H9 (cell line): ENCODE measurements around the gene C10orf143. TPM values are rescaled to one million over a fixed set of nuclear protein-coding genes. Genes with fewer than 3 reads are reported as not detected.

ENCODE experiments used
- DNase-seq: peaks from one replicate; pipeline ENCODE4 v3.0.0-alpha.2; 2017
- H2AFZ ChIP-seq: one replicate; pipeline ENCODE4 v1.6.1; 2013; ENCODE audit warnings: mild to moderate bottlenecking, low read length, control low read depth, moderate library complexity
- H2AK5ac ChIP-seq: 2 replicates; pipeline ENCODE4 v1.6.1; 2013; ENCODE audit warnings: low read length, control low read depth, mixed read lengths; ENCODE audit not compliant: insufficient read length
- H2BK120ac ChIP-seq: one replicate; pipeline ENCODE4 v1.6.1; 2013; ENCODE audit warnings: low read depth, mild to moderate bottlenecking, low read length, control low read depth, inconsistent platforms; ENCODE audit not compliant: poor library complexity, severe bottlenecking
- H2BK12ac ChIP-seq: 2 replicates; pipeline ENCODE4 v1.6.1; 2013; ENCODE audit warnings: low read length, control low read depth, mixed read lengths, low read depth; ENCODE audit not compliant: insufficient read length
- H2BK15ac ChIP-seq: 2 replicates; pipeline ENCODE4 v1.6.1; 2013; ENCODE audit warnings: low read depth, low read length, control low read depth
- H2BK20ac ChIP-seq: one replicate; pipeline ENCODE4 v1.6.1; 2013; ENCODE audit warnings: low read depth, mild to moderate bottlenecking, low read length, control low read depth, inconsistent platforms; ENCODE audit not compliant: poor library complexity, severe bottlenecking
- H2BK5ac ChIP-seq: 2 replicates; pipeline ENCODE4 v1.6.1; 2013; ENCODE audit warnings: low read length, control low read depth, mixed read lengths; ENCODE audit not compliant: insufficient read length
- H3K14ac ChIP-seq: 2 replicates; pipeline ENCODE4 v1.6.1; 2013; ENCODE audit warnings: low read length, control low read depth; ENCODE audit not compliant: insufficient read depth
- H3K18ac ChIP-seq: 2 replicates; pipeline ENCODE4 v1.6.1; 2013; ENCODE audit warnings: low read depth, mild to moderate bottlenecking, mixed read lengths, low read length, control low read depth; ENCODE audit not compliant: insufficient read length
- H3K23ac ChIP-seq: 2 replicates; pipeline ENCODE4 v1.6.1; 2013; ENCODE audit warnings: low read length, control low read depth, mixed read lengths, low read depth; ENCODE audit not compliant: insufficient read length
- H3K23me2 ChIP-seq: 2 replicates; pipeline ENCODE4 v1.6.1; 2013; ENCODE audit warnings: low read depth, mild to moderate bottlenecking, mixed read lengths, low read length, control low read depth; ENCODE audit not compliant: insufficient read length, poor library complexity, severe bottlenecking
- H3K27ac ChIP-seq: 2 replicates; pipeline ENCODE4 v1.5.1; 2013; ENCODE audit warnings: low read length, control low read depth, mixed read lengths, low read depth; ENCODE audit not compliant: insufficient read length
- H3K27me3 ChIP-seq: 2 replicates; pipeline ENCODE4 v1.6.1; 2013; ENCODE audit warnings: low read length, control low read depth, inconsistent platforms; ENCODE audit not compliant: insufficient read depth
- H3K4ac ChIP-seq: 2 replicates; pipeline ENCODE4 v1.6.1; 2013; ENCODE audit warnings: low read depth, mild to moderate bottlenecking, control low read depth, inconsistent platforms, low read length, moderate library complexity
- H3K4me1 ChIP-seq: 2 replicates; pipeline ENCODE4 v1.6.1; 2013; ENCODE audit warnings: low read length, control low read depth, inconsistent platforms; ENCODE audit not compliant: insufficient read depth
- H3K4me2 ChIP-seq: 2 replicates; pipeline ENCODE4 v1.6.1; 2013; ENCODE audit warnings: low read length, control low read depth, mixed read lengths; ENCODE audit not compliant: insufficient read length, insufficient read depth
- H3K56ac ChIP-seq: 2 replicates; pipeline ENCODE4 v1.6.1; 2013; ENCODE audit warnings: low read depth, mild to moderate bottlenecking, mixed read lengths, low read length, control low read depth; ENCODE audit not compliant: insufficient read length
- H3K79me1 ChIP-seq: 2 replicates; pipeline ENCODE4 v1.6.1; 2013; ENCODE audit warnings: low read depth, mild to moderate bottlenecking, moderate library complexity, low read length, control low read depth, inconsistent platforms; ENCODE audit not compliant: insufficient read depth, poor library complexity, severe bottlenecking
- H3K79me2 ChIP-seq: 2 replicates; pipeline ENCODE4 v1.6.1; 2013; ENCODE audit warnings: low read length, control low read depth, inconsistent platforms; ENCODE audit not compliant: insufficient read depth
- H3K9ac ChIP-seq: 2 replicates; pipeline ENCODE4 v1.6.1; 2013; ENCODE audit warnings: low read length, control low read depth, mixed read lengths; ENCODE audit not compliant: insufficient read length; ENCODE audit errors: extremely low read depth
- H3K9me3 ChIP-seq: one replicate; pipeline ENCODE4 v1.6.1; 2013; ENCODE audit warnings: low read depth, low read length, inconsistent platforms; ENCODE audit not compliant: control insufficient read depth
- H3T11ph ChIP-seq: one replicate; pipeline ENCODE4 v1.6.1; 2013; ENCODE audit warnings: mild to moderate bottlenecking, low read length, control low read depth, inconsistent platforms
- H4K20me1 ChIP-seq: one replicate; pipeline ENCODE4 v1.6.1; 2013; ENCODE audit not compliant: control insufficient read depth, insufficient read length, insufficient read depth
- H4K5ac ChIP-seq: 2 replicates; pipeline ENCODE4 v1.6.1; 2013; ENCODE audit warnings: low read depth, mild to moderate bottlenecking, mixed read lengths, low read length, control low read depth; ENCODE audit not compliant: insufficient read length
- H4K8ac ChIP-seq: replicated peaks from 2 replicates; pipeline ENCODE4 v1.6.1; 2013; ENCODE audit warnings: low read length, control low read depth, mixed read lengths, low read depth; ENCODE audit not compliant: insufficient read length
- H4K91ac ChIP-seq: 2 replicates; pipeline ENCODE4 v1.6.1; 2013; ENCODE audit warnings: low read depth, mild to moderate bottlenecking, moderate library complexity, mixed read lengths, low read length, control low read depth; ENCODE audit not compliant: insufficient read length
- H3K27ac Mint-ChIP-seq, 3 experiments: 2 replicates in 2 of 3; 3 replicates in 1 of 3; pipeline ENCODE4 v1.8.0; 2020 to 2021; ENCODE audit warnings: mixed read lengths in 3 of 3, mild to moderate bottlenecking in 1 of 3, moderate library complexity in 1 of 3
- H3K27me3 Mint-ChIP-seq: 2 replicates; pipeline ENCODE4 v1.8.0; 2021; ENCODE audit warnings: low read depth, mild to moderate bottlenecking, moderate library complexity, mixed read lengths
- H3K36me3 Mint-ChIP-seq, 3 experiments: 2 replicates in 2 of 3; 3 replicates in 1 of 3; pipeline ENCODE4 v1.8.0; 2020 to 2021; ENCODE audit warnings: low read depth in 3 of 3, mixed read lengths in 3 of 3; ENCODE audit not compliant: insufficient read depth in 1 of 3
- H3K4me1 Mint-ChIP-seq, 2 experiments: 2 replicates each; pipeline ENCODE4 v1.8.0; 2020; ENCODE audit warnings: mixed read lengths in 2 of 2
- H3K4me3 Mint-ChIP-seq, 2 experiments: 2 replicates in 1 of 2; 3 replicates in 1 of 2; pipeline ENCODE4 v1.8.0; 2020 to 2021; ENCODE audit warnings: mild to moderate bottlenecking in 2 of 2, mixed read lengths in 2 of 2, moderate library complexity in 1 of 2
- H3K9me3 Mint-ChIP-seq, 2 experiments: 2 replicates in 1 of 2; 3 replicates in 1 of 2; pipeline ENCODE4 v1.8.0; 2020; ENCODE audit warnings: mild to moderate bottlenecking in 2 of 2, mixed read lengths in 2 of 2, moderate library complexity in 1 of 2
- CTCF ChIP-seq: fragments of 200-600 bp; sonication (generic); conservative IDR thresholded peaks from 3 replicates; pipeline ENCODE4 v1.8.0; 2021; ENCODE audit warnings: antibody characterized with exemption, mild to moderate bottlenecking
- WGBS: extraction: QIAGEN DNeasy Blood & Tissue Kit; methylation state at CpG from one replicate; pipeline ENCODE4 v1.1.7; 2013; ENCODE audit warnings: missing lambda C conversion rate, low lambda C conversion rate, mixed read lengths; ENCODE audit not compliant: insufficient read length; ENCODE audit errors: extremely low coverage; 5-methylcytosine and 5-hydroxymethylcytosine counted together
- total RNA-seq: library from RNA; stranded (reverse); gene quantifications from 2 replicates; pipeline ENCODE4 v1.2.1, GENCODE V29; 2021

C10orf143 gene
- total RNA-seq, 1 experiment from 2014 or later: 0.94 TPM

- Histone ChIP-seq H2BK5ac (no peak overlapping the region), H3K79me2 (no peaks in the 10 kb centered on the region), H3K14ac (no peak overlapping the region), H2BK15ac (no peak overlapping the region), H3K56ac (no peak overlapping the region), H2BK120ac (no peak overlapping the region), H3K27ac (no peak overlapping the region), H4K91ac (no peak overlapping the region), H3K4me2 (no peak overlapping the region), H3K18ac (no peak overlapping the region), H3K9ac (no peak overlapping the region), H3K4ac (no peak overlapping the region), H3K79me1 (no peaks in the 10 kb centered on the region), H2AFZ (no peak overlapping the region), H3K9me3 (no peaks in the 10 kb centered on the region), H3K4me1 (no peaks in the 10 kb centered on the region; the same call in 1 of the 2 replicates), H4K20me1 (no peaks in the 10 kb centered on the region), H2BK12ac (no peak overlapping the region), H4K8ac (no peak overlapping the region), H2AK5ac (no peak overlapping the region), H2BK20ac (no peak overlapping the region), H4K5ac (no peak overlapping the region), H3K23ac (no peak overlapping the region), H3T11ph (no peak overlapping the region), H3K23me2 (no peaks in the 10 kb centered on the region), H3K27me3 (no peaks in the 10 kb centered on the region)
- no peak for DNase-seq
- WGBS: no CpG with 5 or more reads among the region's 2 CpGs
- H3K4me3 Mint-ChIP-seq: no peak overlapping the region
- H3K36me3 Mint-ChIP-seq: peaks cover 0 to 5% (median 0%) of the 10 kb centered on the region in 3 experiments; a peak in 1 of 7 replicates
- H3K4me1 Mint-ChIP-seq: peaks cover 4% of the 10 kb centered on the region in 2 experiments; a peak in 3 of 4 replicates
- peaks cover 0 to 5% of the 10 kb centered on the region in 2 experiments; a peak in 1 of 5 replicates for H3K9me3 Mint-ChIP-seq
- H3K27me3 Mint-ChIP-seq: no peaks in the 10 kb centered on the region
- no peak overlapping the region for H3K27ac Mint-ChIP-seq
- no peak for TF ChIP-seq CTCF
These were observed 30.2 kb downstream of the C10orf143 start for GRCh38 chr10:130080461-130080814.
